GM13977 (cell line): ENCODE measurements around the gene PBX4.

Experiments used
- DNase-seq: peaks from one replicate; pipeline ENCODE4 v3.0.0; 2012; ENCODE audit warnings: low spot score
- in situ Hi-C: fragments of 300-500 bp; cut with MboI; formaldehyde crosslinking; loops from one replicate; pipeline ENCODE4 v1.12.0; 2022; ENCODE audit warnings: low sequenced_read_pairs, low pct_unique_long_range_greater_than_20kb, mixed read lengths, inconsistent platforms; ENCODE audit not compliant: unreplicated experiment
- TF ChIP-seq, protein P1 (sequence below): IDR thresholded peaks from 2 replicates; pipeline ENCODE4 v1.5.1; 2012; ENCODE audit warnings: mild to moderate bottlenecking, control low read depth; ENCODE audit not compliant: insufficient read depth; ENCODE audit errors: extremely low read depth, missing control alignments

Gene PBX4

DNA sequence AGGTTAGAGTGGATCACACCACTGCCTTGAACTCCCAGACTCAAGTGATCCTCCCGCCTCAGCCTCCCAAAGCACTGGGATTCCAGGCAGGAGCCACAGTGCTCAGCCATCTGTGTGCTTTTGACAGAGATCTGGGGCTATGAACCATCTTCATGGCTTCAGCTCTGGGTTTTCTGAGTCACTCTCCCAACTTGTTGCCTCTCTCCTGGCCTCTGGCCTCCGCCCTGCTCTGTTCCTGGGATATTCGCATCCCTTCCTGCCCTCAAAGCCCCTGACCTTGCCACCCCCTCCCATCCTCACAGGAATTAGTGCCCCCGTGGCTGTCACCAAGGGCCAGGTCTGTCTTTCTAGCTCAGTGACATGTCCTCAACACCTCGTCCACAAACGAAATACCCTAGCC lies 30.7 kb upstream of the PBX4 start:
- TF ChIP-seq, protein P1, sequence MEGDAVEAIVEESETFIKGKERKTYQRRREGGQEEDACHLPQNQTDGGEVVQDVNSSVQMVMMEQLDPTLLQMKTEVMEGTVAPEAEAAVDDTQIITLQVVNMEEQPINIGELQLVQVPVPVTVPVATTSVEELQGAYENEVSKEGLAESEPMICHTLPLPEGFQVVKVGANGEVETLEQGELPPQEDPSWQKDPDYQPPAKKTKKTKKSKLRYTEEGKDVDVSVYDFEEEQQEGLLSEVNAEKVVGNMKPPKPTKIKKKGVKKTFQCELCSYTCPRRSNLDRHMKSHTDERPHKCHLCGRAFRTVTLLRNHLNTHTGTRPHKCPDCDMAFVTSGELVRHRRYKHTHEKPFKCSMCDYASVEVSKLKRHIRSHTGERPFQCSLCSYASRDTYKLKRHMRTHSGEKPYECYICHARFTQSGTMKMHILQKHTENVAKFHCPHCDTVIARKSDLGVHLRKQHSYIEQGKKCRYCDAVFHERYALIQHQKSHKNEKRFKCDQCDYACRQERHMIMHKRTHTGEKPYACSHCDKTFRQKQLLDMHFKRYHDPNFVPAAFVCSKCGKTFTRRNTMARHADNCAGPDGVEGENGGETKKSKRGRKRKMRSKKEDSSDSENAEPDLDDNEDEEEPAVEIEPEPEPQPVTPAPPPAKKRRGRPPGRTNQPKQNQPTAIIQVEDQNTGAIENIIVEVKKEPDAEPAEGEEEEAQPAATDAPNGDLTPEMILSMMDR = no peak
- in situ Hi-C loops = loop anchor here (10.0 kb wide), 1 partner anchor 124 kb away; the partner anchor contains the start of gene YJEFN3
- no peak for DNase-seq

DNA sequence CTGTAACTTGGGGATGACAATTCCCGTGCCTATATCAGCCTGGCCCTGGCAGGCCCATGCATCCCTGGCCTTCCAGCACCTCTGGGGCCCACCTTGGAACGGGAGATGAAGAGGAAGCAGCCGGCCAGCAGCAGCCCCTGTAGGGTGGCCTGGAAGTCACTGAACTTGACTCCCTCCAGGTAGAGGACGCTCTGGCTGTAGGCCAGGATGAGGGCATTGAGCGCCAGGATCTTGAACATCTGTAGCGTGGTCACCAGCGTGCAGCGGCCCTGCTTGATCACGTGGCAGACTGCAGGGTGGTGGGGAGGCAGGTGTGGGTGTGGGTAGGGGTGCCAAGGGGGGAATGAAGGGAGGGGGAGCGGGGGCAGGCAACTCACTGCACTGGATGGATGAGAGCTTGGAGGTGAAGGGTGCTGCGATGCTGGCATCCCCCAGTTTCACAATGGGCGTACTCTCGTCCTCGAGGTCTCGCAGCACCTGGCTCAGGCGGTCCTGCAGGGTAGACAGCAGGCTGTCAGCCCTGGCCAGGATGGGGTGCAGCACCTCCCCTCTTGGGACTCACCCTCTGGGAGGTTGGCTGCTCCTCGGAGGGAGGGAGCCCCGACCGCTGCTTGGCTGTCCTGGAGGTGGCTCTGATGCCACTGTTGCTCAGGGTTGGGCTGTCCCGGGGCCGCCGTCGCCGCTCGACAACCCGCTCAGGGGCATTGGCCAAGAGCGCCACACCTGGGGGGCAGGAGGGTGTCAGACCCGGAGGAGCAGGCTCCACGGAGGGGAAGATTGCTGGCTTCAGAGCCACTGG lies 28.7 kb upstream of the PBX4 start:
- in situ Hi-C loops = loop anchor here (10.0 kb wide), 1 partner anchor 122 kb away; the partner anchor contains the start of gene YJEFN3
- TF ChIP-seq, protein P1 = no peak
- DNase-seq = no peak

GRCh38 chr19:19645233-19645870 lies 26.9 kb upstream of the PBX4 start:
- TF ChIP-seq, protein P1 = no peak
- in situ Hi-C loops = loop anchor here (10.0 kb wide), 1 partner anchor 121 kb away; the partner anchor contains the start of gene YJEFN3
- DNase-seq = no peak

DNA sequence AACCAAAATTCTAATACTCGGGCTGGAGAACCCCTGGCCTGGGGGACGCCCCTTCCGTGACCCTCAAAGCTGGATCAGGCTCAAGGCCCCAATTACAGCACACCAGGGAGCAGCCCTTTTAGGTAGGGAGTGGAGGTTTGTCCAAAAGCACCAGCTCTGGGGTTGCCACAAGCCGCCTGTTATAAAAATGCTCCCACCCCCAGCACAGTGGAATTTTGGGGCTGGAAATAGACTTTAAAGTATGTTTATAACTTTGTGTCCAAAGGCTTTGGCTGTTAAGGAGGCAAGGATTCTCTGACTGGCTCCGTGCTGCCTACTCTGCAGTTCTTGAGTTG lies 25.5 kb upstream of the PBX4 start:
- no peak for DNase-seq
- TF ChIP-seq, protein P1 = no peak
- in situ Hi-C loops = loop anchor here (10.0 kb wide), 1 partner anchor 119 kb away; the partner anchor contains the start of gene YJEFN3

DNA sequence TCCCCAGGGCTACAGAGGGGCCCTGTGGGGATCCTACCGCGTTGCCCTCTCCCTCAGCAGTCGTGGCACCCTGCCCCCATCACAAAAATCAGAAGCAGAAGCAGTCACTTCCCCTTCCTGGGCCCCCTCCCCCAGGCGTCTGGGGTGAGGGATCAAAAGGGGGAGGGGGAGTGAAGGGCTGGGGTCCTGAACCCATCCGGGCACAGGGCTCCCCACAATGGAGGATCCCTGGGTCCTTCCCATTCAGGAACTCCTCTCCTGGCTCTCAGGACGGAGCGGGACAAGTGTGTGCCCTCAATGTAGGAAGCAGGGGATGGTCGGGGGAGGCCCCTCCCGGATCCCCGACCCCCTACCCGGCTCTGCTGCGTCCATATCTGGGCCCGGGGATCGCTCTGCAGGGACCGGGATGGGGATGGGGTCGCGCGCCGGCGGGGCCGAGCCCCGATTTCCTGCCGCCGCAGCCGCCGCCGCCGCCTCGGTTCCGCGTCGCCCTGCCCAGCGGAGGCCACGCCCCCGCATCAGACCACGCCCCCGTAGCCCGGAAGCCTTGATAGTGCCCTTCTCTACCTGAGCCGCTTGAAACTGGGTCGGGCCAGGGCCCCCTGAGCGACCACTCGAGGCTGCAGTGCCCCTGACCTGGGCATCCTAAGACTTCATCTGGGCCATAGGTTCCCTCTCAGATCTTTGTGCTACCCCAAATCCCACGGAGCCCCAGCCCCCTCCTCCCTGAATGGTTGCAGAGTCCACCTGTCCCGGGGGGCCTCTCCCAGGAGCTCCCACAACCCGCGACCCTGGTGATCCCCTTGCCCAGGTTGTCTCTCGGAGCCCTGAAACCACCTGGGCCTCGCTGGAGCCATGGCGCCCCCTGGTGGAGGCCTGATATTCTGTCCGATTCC lies 24.9 kb upstream of the PBX4 start, which contains the start of gene GMIP:
TSS of gene GMIP (minus strand) at position 500 of the 896 bp plus-strand sequence. CDS start at position 372, 128 bp downstream.
- TF ChIP-seq, protein P1 = peak; percentile 82
- in situ Hi-C loops = loop anchor here (10.0 kb wide), 1 partner anchor 119 kb away; the partner anchor contains the start of gene YJEFN3
- peak; percentile 98 for DNase-seq
